Pancreas (tissue), 10 donors: ENCODE results near the gene SLC16A10. TPM values are rescaled to one million over a fixed set of nuclear protein-coding genes. Genes with fewer than 3 reads are reported as not detected.

Experiments used
- ATAC-seq, 4 donors: fragments of 200-7000 bp; cut with Tn5 transposase; one replicate each; pipeline versions ENCODE4 v1.8.0 to v1.9.1; 2020; ENCODE audit warnings: mild to moderate bottlenecking in 4 of 4, moderate library complexity in 4 of 4
- DNase-seq, 6 donors: peaks; one replicate each; pipeline ENCODE4 v3.0.0-alpha.2; 2020
- FAIRE-seq: peaks from 2 replicates; lab custom pipeline; 2012; peaks lifted over from hg19 to GRCh38; lab: Jason Lieb, UNC
- H3K27ac ChIP-seq, 4 donors: fragments of 200-600 bp; sonication (generic); 1 replicate in 3 of 4; 2 replicates in 1 of 4; pipeline versions ENCODE4 v1.5.0 to v1.8.0; 2020
- H3K27me3 ChIP-seq, 4 donors: fragments of 200-600 bp; one replicate each; pipeline ENCODE4 v1.8.0; 2021
- H3K36me3 ChIP-seq, 3 donors: fragments of 200-600 bp; sonication (generic) in 1 of 3; one replicate each; pipeline versions ENCODE4 v1.5.0 to v1.8.0; 2020 to 2021
- H3K4me1 ChIP-seq, 3 donors: fragments of 200-600 bp; one replicate each; pipeline ENCODE4 v1.8.0; 2021
- H3K4me3 ChIP-seq, 4 donors: fragments of 200-600 bp; sonication (generic) in 2 of 4; one replicate each; pipeline versions ENCODE4 v1.5.0 to v1.8.0; 2020 to 2021
- H3K9me3 ChIP-seq, 4 donors: fragments of 200-600 bp; one replicate each; pipeline ENCODE4 v1.8.0; 2021
- CTCF ChIP-seq, 4 donors: fragments of 200-600 bp; sonication (generic) in 3 of 4; IDR thresholded peaks; one replicate each; pipeline versions ENCODE4 v1.5.0 to v1.8.0; 2021; ENCODE audit warnings: antibody characterized with exemption in 4 of 4
- WGBS, 2 donors: extraction: QIAGEN DNeasy Blood & Tissue Kit; methylation state at CpG; one replicate each; pipeline ENCODE4 v1.1.7; 2013; 5-methylcytosine and 5-hydroxymethylcytosine counted together
- intact Hi-C, 3 donors: fragments of 100-400 bp; cut with DNase I; formaldehyde crosslinking; loops; one replicate each; pipeline versions ENCODE4 v1.11.1 to v1.14.2; 2022
- polyA plus RNA-seq, 2 donors: library from polyadenylated mRNA; stranded (reverse); fragments of 200-250 nt; gene quantifications; one replicate each; pipeline ENCODE4 v1.2.3, GENCODE V29; 2013
- total RNA-seq, 6 donors: library from RNA; stranded (reverse); fragmentation: NEBNext Ultra II Directional in 4 of 6; extraction: Animal tissue kit (Norgen Biotek cat#: 25700) in 4 of 6; gene quantifications; one replicate each; pipeline versions ENCODE4 v1.2.1 to v1.2.4, GENCODE V29; 2021 to 2023
- donor health status: healthy with polysubstance abuse.
- donor health status: DM: no; HTN: no; CAD: no; lungs with moderate emphysema.
- donor health status: DM: no; HTN: no; CAD: no.
- donor health status: control.
- donor health status: control.
- donor health status: Bipolar disorder and iron deficiency.
- donor health status: DM: yes; HTN: yes; CAD: no.
- donor health status: DM: no; HTN: no; CAD: no.
- donor health status: DM: no; HTN: no; CAD: no.
- donor health status: DM: yes; HTN: yes; CAD: no.

The SLC16A10 gene
- total and polyA plus RNA-seq, 8 donors: 5.1 to 48.8 (median 30.0) TPM

- FAIRE-seq: no peak
- ATAC-seq: no peak
- intact Hi-C loops: no loop called here
- Histone ChIP-seq H3K27ac (no peak overlapping the region), H3K9me3 (no peaks in the 10 kb centered on the region), H3K36me3 (no peaks in the 10 kb centered on the region), H3K4me3 (no peak overlapping the region), H3K4me1 (no peaks in the 10 kb centered on the region), H3K27me3 (no peaks in the 10 kb centered on the region)
- no peak for DNase-seq
- WGBS, 2 donors: 93 to 96% methylated on average over 2 of the region's 2 CpGs
- no peak for TF ChIP-seq CTCF (IDR thresholded peaks at IDR 0.05)
Measured at GRCh38 chr6:111072801-111073360, 14.4 kb upstream of the SLC16A10 start.

- Histone ChIP-seq H3K4me1 (peaks cover 0 to under 1% (median 0%) of the 10 kb centered on the region in 3 donors), H3K9me3 (no peaks in the 10 kb centered on the region), H3K4me3 (no peak overlapping the region), H3K27ac (no peak overlapping the region), H3K36me3 (no peaks in the 10 kb centered on the region), H3K27me3 (no peaks in the 10 kb centered on the region)
- no peak for FAIRE-seq
- no peak for DNase-seq
- intact Hi-C loops: no loop called here
- TF ChIP-seq CTCF (IDR thresholded peaks at IDR 0.05): no peak
- ATAC-seq: no peak
Measured at GRCh38 chr6:111074311-111074710, 13.0 kb upstream of the SLC16A10 start.

GRCh38 chr6:111076024-111076695 is 11.1 kb upstream of the SLC16A10 start:
- H3K27me3 ChIP-seq: no peaks in the 10 kb centered on the region
- ATAC-seq: peak in 2 of 4 donors; percentile 48 to 75
- DNase-seq: no peak
- no peak for FAIRE-seq
- no peaks in the 10 kb centered on the region for H3K9me3 ChIP-seq
- TF ChIP-seq CTCF (IDR thresholded peaks at IDR 0.05): no peak
- H3K4me3 ChIP-seq: no peak overlapping the region
- H3K36me3 ChIP-seq: no peaks in the 10 kb centered on the region
- peak overlapping the region in 2 of 4 donors; percentile 10 to 11 for H3K27ac ChIP-seq
- 76 to 77% methylated on average over 5 of the region's 5 CpGs for WGBS, 2 donors
- peaks cover 0 to 14% (median 7%) of the 10 kb centered on the region in 3 donors for H3K4me1 ChIP-seq
- intact Hi-C loops: no loop called here

- Histone ChIP-seq H3K4me3 (no peak overlapping the region), H3K27ac (no peak overlapping the region), H3K9me3 (no peaks in the 10 kb centered on the region), H3K4me1 (peaks cover 0 to 14% (median 8%) of the 10 kb centered on the region in 3 donors), H3K36me3 (no peaks in the 10 kb centered on the region), H3K27me3 (no peaks in the 10 kb centered on the region)
- peak; percentile 73 to 83 (median 76) for DNase-seq
- 17 to 20% methylated on average over 5 of the region's 5 CpGs for WGBS, 2 donors
- FAIRE-seq: no peak
- TF ChIP-seq CTCF (IDR thresholded peaks at IDR 0.05): no peak
- intact Hi-C loops: no loop called here
- ATAC-seq: peak; percentile 81 to 93 (median 89)
Measured at GRCh38 chr6:111080698-111081097, 6.6 kb upstream of the SLC16A10 start.

- TF ChIP-seq CTCF (IDR thresholded peaks at IDR 0.05): no peak
- Histone ChIP-seq H3K9me3 (no peaks in the 10 kb centered on the region), H3K4me1 (peaks cover 0 to 10% (median 0%) of the 10 kb centered on the region in 3 donors), H3K27me3 (no peaks in the 10 kb centered on the region), H3K27ac (peak overlapping the region; percentile 45 to 78 (median 72)), H3K4me3 (peak overlapping the region; percentile 15 to 92 (median 84)), H3K36me3 (no peaks in the 10 kb centered on the region)
- intact Hi-C loops: no loop called here
- DNase-seq: no peak
- WGBS, 2 donors: 6% methylated on average over 5 of the region's 5 CpGs
- ATAC-seq: no peak
- no peak for FAIRE-seq
Measured at GRCh38 chr6:111086685-111087084, 618 bp upstream of the SLC16A10 start.
